Measurements from ENCODE around the gene INTS6L.

INTS6L gene

GRCh38 chrX:135520553-135521404 lies at the start of gene INTS6L:
TSS of gene INTS6L (plus strand) at chrX:135520660. CDS start at chrX:135520993, 333 bp downstream.
- H3K4me3 ChIP-seq (ENCODE audit: low read depth, low read length), result peak within 1 kb of the TSS; percentile 79
- no peak for TF ChIP-seq CTCF (IDR thresholded peaks at IDR 0.05; ENCODE audit: borderline replicate concordance, insufficient read depth, low read depth, low read length)

DNA sequence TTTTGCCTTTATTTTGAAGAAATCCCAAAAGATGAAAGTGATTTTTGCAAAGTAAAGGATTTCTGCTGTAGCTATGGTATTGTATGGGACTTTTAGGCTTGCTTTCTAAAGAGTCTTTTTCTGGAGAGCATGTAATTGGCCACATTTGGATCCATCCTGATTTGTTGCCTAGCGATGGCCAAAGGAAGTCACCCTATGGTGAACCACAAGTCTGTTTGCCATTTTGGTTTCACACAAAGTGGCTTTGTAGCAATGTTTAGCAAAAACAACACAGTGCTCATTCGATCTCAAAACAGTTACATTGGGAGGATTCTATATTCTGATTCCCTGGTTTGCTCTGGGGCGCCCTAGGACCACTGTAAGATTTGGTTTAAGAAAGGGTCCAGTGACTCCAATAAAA lies 44.1 kb upstream of the INTS6L start:
- TF ChIP-seq CTCF (IDR thresholded peaks at IDR 0.05; ENCODE audit: borderline replicate concordance, insufficient read depth, low read depth, low read length), result no peak
- no peak overlapping the region for H3K4me3 ChIP-seq (ENCODE audit: low read depth, low read length)

GRCh38 chrX:135477576-135477975 lies 42.9 kb upstream of the INTS6L start:
- H3K4me3 ChIP-seq (ENCODE audit: low read depth, low read length), result no peak overlapping the region
- TF ChIP-seq CTCF (IDR thresholded peaks at IDR 0.05; ENCODE audit: borderline replicate concordance, insufficient read depth, low read depth, low read length), result peak; percentile 32; the same call in 1 of the 2 replicates

- no peak overlapping the region for H3K4me3 ChIP-seq (ENCODE audit: low read depth, low read length)
- no peak for TF ChIP-seq CTCF (IDR thresholded peaks at IDR 0.05; ENCODE audit: borderline replicate concordance, insufficient read depth, low read depth, low read length)
These were observed 40.4 kb upstream of the INTS6L start for GRCh38 chrX:135480076-135480475.

DNA sequence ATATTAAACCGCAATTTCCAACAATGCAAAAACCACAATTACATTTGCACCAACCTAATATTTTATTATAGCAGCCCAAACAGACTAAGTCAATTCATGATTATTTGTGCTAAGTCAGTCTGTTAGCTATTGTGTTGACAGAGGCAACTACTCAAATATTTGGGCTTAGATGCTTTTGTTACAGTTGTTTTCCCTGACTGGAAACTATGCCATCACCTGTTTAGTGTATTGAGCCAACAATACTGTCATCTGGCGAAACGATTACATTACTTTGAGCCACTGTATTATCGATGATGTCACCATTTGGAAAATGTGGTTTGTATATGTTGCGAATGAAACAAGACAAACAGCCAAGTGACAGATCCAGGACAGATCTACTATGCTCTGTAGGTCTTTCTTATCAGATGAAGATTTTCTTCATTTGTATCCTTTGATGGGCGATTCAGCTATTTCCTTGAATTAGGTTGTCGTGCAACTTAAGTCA lies 38.7 kb upstream of the INTS6L start:
- no peak for TF ChIP-seq CTCF (IDR thresholded peaks at IDR 0.05; ENCODE audit: borderline replicate concordance, insufficient read depth, low read depth, low read length)
- no peak overlapping the region for H3K4me3 ChIP-seq (ENCODE audit: low read depth, low read length)

- no peak overlapping the region for H3K4me3 ChIP-seq (ENCODE audit: low read depth, low read length)
- TF ChIP-seq CTCF (IDR thresholded peaks at IDR 0.05; ENCODE audit: borderline replicate concordance, insufficient read depth, low read depth, low read length), result peak; percentile 43; the same call in 1 of the 2 replicates
These were observed 35.7 kb upstream of the INTS6L start for GRCh38 chrX:135484641-135485289.
